ENCODE data around the gene SP110. TPM values are rescaled to one million over a fixed set of nuclear protein-coding genes. Genes with fewer than 3 reads are reported as not detected.
"Not testable (repeated sequence)": the region's sequence is repeated elsewhere in the genome, so short reads cannot be mapped to it uniquely, and the experiment has no call there.

SP110 gene
- total RNA-seq, 1 experiment from 2014 or later: 3.5 TPM

DNA sequence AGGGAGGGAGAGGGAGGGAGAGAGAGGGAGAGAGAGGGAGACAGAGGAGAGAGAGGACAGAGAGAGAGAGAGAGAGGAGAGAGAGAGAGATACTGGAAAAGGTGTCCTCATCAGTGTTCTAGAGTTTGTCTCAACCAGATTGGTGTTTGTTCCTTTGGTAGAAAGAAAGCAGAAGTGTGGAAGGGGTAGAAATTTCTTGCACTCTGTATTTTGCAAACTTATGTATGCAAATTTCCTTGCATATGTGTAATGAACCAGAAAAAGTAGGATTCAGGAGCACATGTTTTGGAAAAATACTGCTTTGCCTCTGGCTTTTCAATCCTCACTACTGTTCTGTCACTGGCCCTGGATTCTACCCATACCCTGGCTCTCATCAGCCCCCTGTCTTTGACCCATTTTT is 4.7 kb upstream of the SP110 start:
- Histone ChIP-seq H3K79me2 (ENCODE audit: low read length) (no peaks in the 10 kb centered on the region), H3K9me2 (replicated peaks; ENCODE audit: low read length) (no peaks in the 10 kb centered on the region), H3K27ac (ENCODE audit: low read length) (no peak overlapping the region), H4K20me1 (ENCODE audit: low read length) (no peaks in the 10 kb centered on the region), H2AFZ (ENCODE audit: low read length) (no peak overlapping the region), H3K4me1 (ENCODE audit: insufficient read depth, low read length) (0 out of 2 replicates have a peak, but pooled peaks cover 9% of the 10 kb centered on the region), H3K9me3 (ENCODE audit: low read length) (no peaks in the 10 kb centered on the region), H3K4me2 (ENCODE audit: low read length) (no peak overlapping the region), H3K27me3 (ENCODE audit: low read length) (no peaks in the 10 kb centered on the region), H3K4me3 (ENCODE audit: low read length) (no peak overlapping the region), H3K9ac (ENCODE audit: low read length) (no peak overlapping the region), H3K36me3 (ENCODE audit: low read depth, low read length) (no peaks in the 10 kb centered on the region), H3F3A (ENCODE audit: low read length, unreplicated experiment) (no peaks in the 10 kb centered on the region)
- intact Hi-C loops (cut with micrococcal nuclease): loop anchor here (10.0 kb wide), 1 partner anchor 570 kb away; no protein-coding TSS in a partner anchor
- ChIA-PET POLR2A (ENCODE audit: unreplicated experiment) (no interaction called here), CTCF (no interaction called here)
- no TSS peak for BruUV-seq (replicated peaks)
- ATAC-seq (no peak), DNase-seq (no peak)
- no peak for TF ChIP-seq EZH2 (IDR thresholded peaks at IDR 0.05; ENCODE audit: low read length, unreplicated experiment)
- no peak for TF ChIP-seq CTCF (conservative IDR thresholded peaks at IDR 0.05; ENCODE audit: low read depth, low read length)
- TF ChIP-seq EZH2phosphoT487 (IDR thresholded peaks at IDR 0.05; ENCODE audit: borderline replicate concordance, low read length): no peak

GRCh38 chr2:230222829-230223228 is 3.0 kb upstream of the SP110 start:
- peak; percentile 57 for DNase-seq

DNA sequence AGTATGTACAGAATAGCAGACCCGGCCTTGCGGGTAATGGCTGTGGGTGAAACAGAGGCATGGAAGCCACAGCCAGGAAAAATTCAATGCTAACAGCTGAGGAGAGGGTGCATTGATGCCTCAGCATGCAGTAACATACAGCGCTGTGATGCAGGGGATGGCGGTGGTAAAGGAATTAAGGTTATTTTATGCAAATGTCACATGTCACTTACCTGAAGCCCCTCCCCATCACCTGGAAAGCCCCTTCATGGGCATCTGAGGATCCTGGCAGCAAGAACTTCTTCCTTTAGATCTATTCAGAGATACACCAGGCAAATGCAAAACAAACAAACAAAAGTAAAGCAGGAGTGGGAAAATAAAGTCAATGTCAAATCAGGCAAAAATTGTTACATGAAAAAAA is 1.7 kb upstream of the SP110 start:
- 0 out of 2 replicates have a peak, but pooled peaks cover 9% of the 10 kb centered on the region for H3K4me1 ChIP-seq (ENCODE audit: insufficient read depth, low read length)
- BruUV-seq (replicated peaks): no TSS peak
- POLR2A ChIA-PET (ENCODE audit: unreplicated experiment): no interaction called here
- no peaks in the 10 kb centered on the region for H3K79me2 ChIP-seq (ENCODE audit: low read length)
- ATAC-seq: no peak
- H3K27ac ChIP-seq (ENCODE audit: low read length): no peak overlapping the region
- H3F3A ChIP-seq (ENCODE audit: low read length, unreplicated experiment): no peaks in the 10 kb centered on the region
- H3K4me3 ChIP-seq (ENCODE audit: low read length): no peak overlapping the region
- no peak for DNase-seq
- no peak overlapping the region for H3K4me2 ChIP-seq (ENCODE audit: low read length)
- no peak for TF ChIP-seq EZH2 (IDR thresholded peaks at IDR 0.05; ENCODE audit: low read length, unreplicated experiment)
- no peak for TF ChIP-seq CTCF (conservative IDR thresholded peaks at IDR 0.05; ENCODE audit: low read depth, low read length)
- no peak for TF ChIP-seq EZH2phosphoT487 (IDR thresholded peaks at IDR 0.05; ENCODE audit: borderline replicate concordance, low read length)
- no peaks in the 10 kb centered on the region for H3K27me3 ChIP-seq (ENCODE audit: low read length)
- H3K9me3 ChIP-seq (ENCODE audit: low read length): no peaks in the 10 kb centered on the region
- intact Hi-C loops (cut with micrococcal nuclease): loop anchor here (10.0 kb wide), 1 partner anchor 573 kb away; no protein-coding TSS in a partner anchor
- H3K9ac ChIP-seq (ENCODE audit: low read length): no peak overlapping the region
- no peaks in the 10 kb centered on the region for H4K20me1 ChIP-seq (ENCODE audit: low read length)
- CTCF ChIA-PET: no interaction called here
- H3K9me2 ChIP-seq (replicated peaks; ENCODE audit: low read length): no peaks in the 10 kb centered on the region
- no peak overlapping the region for H2AFZ ChIP-seq (ENCODE audit: low read length)
- H3K36me3 ChIP-seq (ENCODE audit: low read depth, low read length): no peaks in the 10 kb centered on the region

More at GRCh38 chr2:230222829-230223228, 3.0 kb upstream of the SP110 start:
- POLR2A ChIA-PET (ENCODE audit: unreplicated experiment); H3K9me3 ChIP-seq (ENCODE audit: low read length); CTCF ChIA-PET; H3K9ac ChIP-seq (ENCODE audit: low read length); BruUV-seq (replicated peaks); ATAC-seq; H3K4me3 ChIP-seq (ENCODE audit: low read length); H3K27me3 ChIP-seq (ENCODE audit: low read length); H3K27ac ChIP-seq (ENCODE audit: low read length); H2AFZ ChIP-seq (ENCODE audit: low read length); H3F3A ChIP-seq (ENCODE audit: low read length, unreplicated experiment); H4K20me1 ChIP-seq (ENCODE audit: low read length); H3K79me2 ChIP-seq (ENCODE audit: low read length); H3K36me3 ChIP-seq (ENCODE audit: low read depth, low read length); H3K4me1 ChIP-seq (ENCODE audit: insufficient read depth, low read length); H3K4me2 ChIP-seq (ENCODE audit: low read length); H3K9me2 ChIP-seq (replicated peaks; ENCODE audit: low read length): not testable (repeated sequence)
- intact Hi-C loops (cut with micrococcal nuclease): loop anchor here (10.0 kb wide), 1 partner anchor 572 kb away; no protein-coding TSS in a partner anchor

Measured in PC-3 (cell line).